HG02610 (cell line): ENCODE data around the gene NFE2L3.
"Not testable (repeated sequence)": the region's sequence is repeated elsewhere in the genome, so short reads cannot be mapped to it uniquely, and the experiment has no call there.

Source experiments
- ATAC-seq: cut with Tn5 transposase; IDR thresholded peaks from one replicate; pipeline ENCODE4 v1.9.1; 2021; ENCODE audit warnings: mild to moderate bottlenecking, moderate library complexity; ENCODE audit not compliant: unreplicated experiment

The NFE2L3 gene

GRCh38 chr7:26147030-26147429 lies 5.0 kb upstream of the NFE2L3 start:
- no peak for ATAC-seq

GRCh38 chr7:26147646-26148306 lies 4.2 kb upstream of the NFE2L3 start:
- not testable (repeated sequence) for ATAC-seq

- not testable (repeated sequence) for ATAC-seq
These were observed 3.7 kb upstream of the NFE2L3 start for GRCh38 chr7:26148307-26148700.

- ATAC-seq = no peak
These were observed 2.5 kb upstream of the NFE2L3 start for GRCh38 chr7:26149391-26149977.

- ATAC-seq = no peak
These were observed 902 bp upstream of the NFE2L3 start for GRCh38 chr7:26151096-26151495.

- no peak for ATAC-seq
These were observed 397 bp upstream of the NFE2L3 start for GRCh38 chr7:26151650-26151952.

DNA sequence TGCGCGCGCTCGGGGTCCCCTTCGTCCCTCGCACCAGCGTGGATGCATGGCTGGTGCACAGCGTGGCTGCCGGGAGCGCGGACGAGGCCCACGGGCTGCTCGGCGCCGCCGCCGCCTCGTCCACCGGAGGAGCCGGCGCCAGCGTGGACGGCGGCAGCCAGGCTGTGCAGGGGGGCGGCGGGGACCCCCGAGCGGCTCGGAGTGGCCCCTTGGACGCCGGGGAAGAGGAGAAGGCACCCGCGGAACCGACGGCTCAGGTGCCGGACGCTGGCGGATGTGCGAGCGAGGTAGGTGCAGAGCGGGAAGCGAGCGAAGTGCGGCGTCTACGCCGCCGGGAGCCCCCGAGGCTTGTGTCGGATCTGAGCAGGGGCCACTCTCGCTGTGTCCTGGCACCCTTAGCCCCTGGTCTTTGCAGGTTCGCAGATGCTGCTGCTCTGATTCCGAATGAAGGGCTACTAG lies 813 bp downstream of the NFE2L3 start:
- peak; percentile 8 for ATAC-seq

- no peak for ATAC-seq
These were observed 1.3 kb downstream of the NFE2L3 start for GRCh38 chr7:26153241-26153822.

DNA sequence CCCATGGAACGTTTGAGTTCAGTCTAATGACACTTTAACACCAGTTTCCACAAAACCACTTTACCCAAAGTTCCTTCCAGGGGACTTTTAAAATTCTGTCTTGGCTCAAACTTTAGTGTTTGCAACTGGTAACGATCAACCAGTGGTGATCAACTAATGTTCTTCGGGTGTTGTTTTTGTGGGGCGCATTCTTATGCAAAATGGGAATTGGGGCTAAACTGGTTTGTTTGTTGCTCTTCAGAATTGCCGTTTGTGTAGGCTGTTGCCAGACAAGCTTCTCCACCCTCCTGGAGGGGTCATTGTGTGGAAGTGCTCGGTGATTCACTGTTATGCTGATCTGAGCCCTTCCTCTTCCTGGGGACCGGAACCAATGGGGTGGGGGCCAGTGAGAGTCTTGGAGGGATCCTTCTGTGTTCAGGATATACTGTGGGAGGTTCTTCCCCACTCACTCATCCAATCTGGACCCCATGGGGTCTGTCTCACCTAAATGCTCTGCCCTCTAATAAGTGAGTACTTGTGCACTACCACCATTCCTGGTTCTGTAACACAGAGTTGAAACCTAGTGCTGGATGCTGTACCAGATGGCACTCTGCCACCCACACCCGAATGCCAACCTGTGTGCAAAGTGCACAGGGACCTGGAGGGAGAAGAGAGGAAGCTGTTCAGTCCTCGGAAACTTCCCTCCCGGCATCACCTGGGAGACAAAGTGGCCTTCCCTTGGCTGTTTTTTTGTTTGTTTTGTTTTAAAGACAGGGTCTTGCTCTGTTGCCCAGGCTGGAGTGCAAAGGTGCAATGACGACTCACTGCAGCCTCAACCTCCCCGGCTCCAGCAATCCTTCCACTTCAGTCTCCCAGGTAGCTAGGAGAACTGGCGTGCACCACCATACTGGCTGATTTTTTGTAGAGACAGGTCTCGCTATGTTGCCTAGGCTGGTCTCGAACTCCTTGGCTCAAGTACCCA lies 2.1 kb downstream of the NFE2L3 start:
- no peak for ATAC-seq

DNA sequence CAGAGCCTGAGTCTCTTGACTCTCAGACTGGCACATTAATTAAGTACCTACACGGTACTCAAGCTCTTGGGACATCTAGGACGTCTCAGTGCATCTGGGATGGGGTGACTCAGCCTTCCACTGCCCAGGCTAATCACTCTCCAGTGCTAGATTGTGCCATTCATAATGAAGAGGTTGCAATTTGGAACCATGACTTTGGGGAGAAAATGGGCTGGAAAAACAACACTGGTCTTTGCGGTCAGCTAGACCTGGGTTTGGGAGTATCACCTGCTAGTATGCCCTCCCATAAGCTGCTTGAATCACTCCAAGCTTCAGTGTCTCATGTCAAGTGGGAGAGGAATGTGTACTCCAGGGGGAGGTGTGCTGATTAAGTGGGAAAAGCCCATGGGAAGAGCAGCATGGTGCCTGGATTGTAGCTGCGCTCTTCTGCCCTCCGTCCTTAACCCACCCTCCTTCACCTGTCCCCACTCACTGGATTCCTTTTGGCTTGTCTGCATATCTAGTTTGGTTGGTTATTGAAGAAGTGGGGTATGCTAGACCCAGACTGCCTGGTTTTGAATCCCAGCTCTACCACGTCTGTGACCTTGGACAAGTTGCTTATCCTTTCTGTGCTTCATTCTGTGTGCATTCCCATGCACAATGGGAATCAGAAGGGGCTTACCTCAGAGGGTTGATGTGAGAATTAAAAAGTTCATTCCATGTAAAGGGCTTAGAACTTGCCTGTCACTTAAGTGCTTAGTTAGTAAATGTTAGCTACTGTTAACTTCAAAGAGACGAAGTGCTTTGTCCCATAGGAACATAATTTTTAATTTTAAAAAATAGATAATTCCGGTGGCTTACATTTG lies 3.8 kb downstream of the NFE2L3 start:
- no peak for ATAC-seq

- peak; percentile 54 for ATAC-seq
These were observed 4.7 kb downstream of the NFE2L3 start for GRCh38 chr7:26156451-26157420.

- ATAC-seq = no peak
These were observed 5.6 kb downstream of the NFE2L3 start for GRCh38 chr7:26157520-26158105.

DNA sequence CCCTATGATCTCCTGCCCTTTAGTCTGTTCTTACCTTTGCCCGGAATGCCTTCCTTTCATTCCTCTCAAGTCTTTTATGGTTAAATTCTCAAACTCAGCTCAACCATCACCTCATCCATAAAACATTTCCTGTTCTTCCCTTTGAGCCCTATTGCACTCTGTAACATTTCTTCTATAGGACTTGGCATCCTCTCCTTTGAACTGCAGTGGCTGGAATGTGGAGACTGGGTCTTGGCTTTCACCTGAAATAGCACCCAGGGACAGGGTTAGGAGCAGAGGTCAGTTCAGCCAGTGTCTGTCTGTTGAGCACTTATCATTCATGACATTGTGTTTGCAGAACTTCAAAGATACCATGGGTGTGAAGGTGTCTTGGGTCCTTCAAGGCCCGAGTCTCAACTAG lies 7.2 kb downstream of the NFE2L3 start:
- ATAC-seq = no peak

DNA sequence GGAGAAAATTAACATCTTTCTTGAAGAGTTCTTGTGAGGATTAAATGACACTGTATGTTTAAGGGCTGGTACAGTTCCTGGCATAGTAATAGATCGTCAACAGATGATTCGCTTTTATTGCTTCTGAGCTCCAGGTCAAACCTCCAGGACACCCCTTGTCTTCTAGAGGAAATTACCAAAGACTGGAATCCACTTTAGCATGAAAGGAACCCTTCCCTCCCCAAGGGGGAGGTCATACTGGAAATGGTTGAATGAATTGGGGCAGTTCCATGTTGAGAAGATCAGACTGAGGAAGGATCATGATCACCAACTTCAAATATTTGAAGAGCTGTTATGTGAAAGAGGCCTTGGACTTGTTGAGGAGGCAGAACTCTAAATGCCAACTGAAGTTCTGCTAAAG lies 8.9 kb downstream of the NFE2L3 start:
- no peak for ATAC-seq

DNA sequence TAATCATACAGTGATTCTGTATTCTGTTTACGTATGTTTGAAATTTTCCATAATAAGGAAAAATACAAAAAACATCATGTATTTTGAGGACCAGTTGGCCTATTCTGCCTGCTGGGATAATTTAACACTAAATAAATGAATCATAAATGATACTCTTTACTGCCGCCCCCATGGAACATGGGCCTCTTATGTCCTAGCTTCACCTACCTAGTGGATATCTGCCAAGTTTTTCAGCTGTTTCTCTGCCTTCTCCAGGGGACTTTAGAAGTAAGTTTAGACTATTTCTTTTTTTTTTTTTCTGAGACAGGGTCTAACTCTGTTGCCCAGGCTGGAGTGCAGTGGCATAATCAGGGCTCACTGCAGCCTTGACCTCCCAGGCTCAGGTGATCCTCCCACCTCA lies 10.4 kb downstream of the NFE2L3 start:
- no peak for ATAC-seq

DNA sequence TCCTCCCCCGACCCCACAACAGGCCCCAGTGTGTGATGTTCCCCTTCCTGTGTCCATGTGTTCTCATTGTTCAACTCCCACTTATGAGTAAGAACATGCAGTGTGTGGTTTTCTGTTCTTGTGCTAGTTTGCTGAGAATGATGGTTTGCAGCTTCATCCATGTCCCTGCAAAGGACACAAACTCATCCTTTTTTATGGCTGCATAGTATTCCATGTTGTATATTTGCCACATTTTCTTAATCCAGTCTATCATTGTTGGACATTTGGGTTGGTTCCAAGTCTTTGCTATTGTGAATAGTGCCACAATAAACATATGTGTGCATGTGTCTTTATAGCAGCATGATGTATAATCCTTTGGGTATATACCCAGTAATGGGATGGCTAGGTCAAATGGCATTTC lies 11.8 kb downstream of the NFE2L3 start:
- not testable (repeated sequence) for ATAC-seq

DNA sequence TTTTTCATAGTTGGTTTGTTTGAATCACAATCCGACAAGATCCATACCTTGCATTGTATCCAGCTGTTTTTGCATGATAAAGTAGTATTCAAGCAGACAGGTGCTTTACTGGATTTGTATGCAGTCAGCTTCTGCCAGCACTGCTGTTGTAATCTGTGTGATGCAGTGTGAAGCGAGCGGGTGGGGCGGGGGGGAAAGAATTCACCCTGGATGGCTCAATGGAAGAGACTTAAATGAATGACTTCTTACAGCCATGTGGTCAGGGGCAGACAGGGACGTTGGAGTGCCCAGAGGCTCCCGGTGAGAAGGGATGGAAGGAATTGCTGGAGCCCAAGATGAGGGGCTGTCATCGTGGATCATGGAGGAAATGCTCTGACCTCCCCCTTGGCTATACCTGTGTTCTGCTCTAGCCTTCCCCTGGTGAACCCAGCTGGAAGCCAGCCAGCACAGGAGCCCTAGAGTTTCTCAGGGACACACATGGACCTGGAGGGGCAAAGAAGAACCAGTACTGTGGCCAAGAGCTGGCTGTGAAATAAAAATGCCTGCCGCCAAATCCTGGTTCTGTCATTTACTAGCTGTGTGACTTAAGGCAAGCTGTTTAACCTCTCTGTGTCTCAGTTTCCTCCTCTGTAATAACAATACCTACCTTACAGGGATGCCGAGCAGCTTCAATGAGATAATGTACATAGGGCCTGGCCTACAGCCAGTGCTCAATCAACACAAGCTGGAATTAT lies 14.1 kb downstream of the NFE2L3 start:
- no peak for ATAC-seq

DNA sequence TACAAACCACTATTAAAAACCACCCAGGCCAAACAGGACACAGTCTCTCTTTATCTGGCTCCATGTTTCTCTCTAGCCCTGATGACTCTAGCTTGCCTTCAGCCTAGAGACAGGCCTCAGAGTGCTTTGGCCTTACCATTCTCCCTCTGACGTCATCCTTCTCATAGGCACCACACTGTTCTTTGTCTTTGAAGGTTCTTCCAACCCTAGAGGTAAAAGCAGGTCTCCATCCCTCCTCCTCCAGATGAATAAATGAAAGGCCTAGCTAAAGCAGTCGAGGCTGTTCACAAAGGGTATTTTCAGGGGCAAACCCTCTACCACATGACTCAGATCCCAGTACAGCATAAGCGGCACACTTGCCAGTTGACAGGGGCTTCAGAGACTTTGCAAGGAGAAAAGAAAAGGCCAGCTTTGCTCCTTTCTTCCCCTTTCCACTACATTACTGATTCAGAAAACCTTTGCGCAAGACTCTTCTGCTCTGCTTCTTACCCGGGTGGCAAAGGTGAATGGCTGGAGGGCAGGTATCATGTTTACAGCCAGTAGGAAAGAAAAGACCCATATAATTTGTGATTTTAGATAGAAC lies 14.8 kb downstream of the NFE2L3 start:
- ATAC-seq = peak; percentile 64
